IMR-90 (cell line): ENCODE results near the gene NAB2. TPM values are rescaled to one million over a fixed set of nuclear protein-coding genes. Genes with fewer than 3 reads are reported as not detected.

Experiments
- polyA plus RNA-seq, 3 experiments: library from polyadenylated mRNA; depleted of rRNA; stranded (reverse); fragments of >200 nt; gene quantifications; 2 replicates each; pipeline ENCODE4 v1.2.3, GENCODE V29; 2012; ENCODE audit warnings: low replicate concordance in 1 of 3
- total RNA-seq: library from RNA; depleted of rRNA; stranded (reverse); fragments of >200 nt; gene quantifications from 2 replicates; pipeline ENCODE4 v1.2.3, GENCODE V29; 2012; rRNA removed

Gene NAB2
- total and polyA plus RNA-seq, 2 of the 4 experiments (the other 2 are of a cell fraction), result 65.1 to 68.8 TPM

Other genes with a start within 250 kb of the NAB2 start
- not detected in 2 replicates for gene SDR9C7, start 154.7 kb upstream of the NAB2 start, total RNA-seq
- not detected in 2 replicates for gene SDR9C7, start 154.7 kb upstream of the NAB2 start, polyA plus RNA-seq (2012; rRNA removed)
- not detected in 2 replicates for gene RDH16, start 131.5 kb upstream of the NAB2 start, total RNA-seq
- gene RDH16, start 131.5 kb upstream of the NAB2 start, polyA plus RNA-seq (2012; rRNA removed), result not detected in 2 replicates
- 5.2 and 5.3 TPM in 2 replicates for gene ZBTB39, start 82.6 kb upstream of the NAB2 start, total RNA-seq
- gene ZBTB39, start 82.6 kb upstream of the NAB2 start, polyA plus RNA-seq (2012; rRNA removed), result 3.6 and 4.0 TPM in 2 replicates
- not detected in 2 replicates for gene TAC3, start 72.6 kb upstream of the NAB2 start, total RNA-seq
- 0.94 and 1.4 TPM in 2 replicates for gene TAC3, start 72.6 kb upstream of the NAB2 start, polyA plus RNA-seq (2012; rRNA removed)
- under 0.01 TPM in 1 of 2 replicates, not detected in the other for gene MYO1A, start 39.0 kb upstream of the NAB2 start, total RNA-seq
- not detected in 2 replicates for gene MYO1A, start 39.0 kb upstream of the NAB2 start, polyA plus RNA-seq (2012; rRNA removed)
- 10.9 and 14.7 TPM in 2 replicates for gene NEMP1, start 10.3 kb upstream of the NAB2 start, total RNA-seq
- gene NEMP1, start 10.3 kb upstream of the NAB2 start, polyA plus RNA-seq (2012; rRNA removed), result 7.2 and 8.9 TPM in 2 replicates
- 38.9 and 43.4 TPM in 2 replicates for gene STAT6, start 22.2 kb downstream of the NAB2 start, total RNA-seq
- gene STAT6, start 22.2 kb downstream of the NAB2 start, polyA plus RNA-seq (2012; rRNA removed), result 88.8 and 96.9 TPM in 2 replicates
- 73.1 and 75.5 TPM in 2 replicates for gene LRP1, start 39.4 kb downstream of the NAB2 start, total RNA-seq
- gene LRP1, start 39.4 kb downstream of the NAB2 start, polyA plus RNA-seq (2012; rRNA removed), result 142 and 155 TPM in 2 replicates
- gene LRP1-AS, start 58.5 kb downstream of the NAB2 start, total RNA-seq, result not detected in 2 replicates
- not detected in 2 replicates for gene LRP1-AS, start 58.5 kb downstream of the NAB2 start, polyA plus RNA-seq (2012; rRNA removed)
- 0.36 and 0.56 TPM in 2 replicates for gene NXPH4, start 127.7 kb downstream of the NAB2 start, total RNA-seq
- 3.3 and 3.8 TPM in 2 replicates for gene NXPH4, start 127.7 kb downstream of the NAB2 start, polyA plus RNA-seq (2012; rRNA removed)
- gene SHMT2, start 140.6 kb downstream of the NAB2 start, total RNA-seq, result 225 and 266 TPM in 2 replicates
- gene SHMT2, start 140.6 kb downstream of the NAB2 start, polyA plus RNA-seq (2012; rRNA removed), result 302 and 364 TPM in 2 replicates
- under 0.01 and 0.18 TPM in 2 replicates for gene STAC3, start 162.1 kb downstream of the NAB2 start, total RNA-seq
- 0.67 and 0.80 TPM in 2 replicates for gene STAC3, start 162.1 kb downstream of the NAB2 start, polyA plus RNA-seq (2012; rRNA removed)